D341Med (cell line): ENCODE results near the gene CDH2.

Source experiments
- DNase-seq: peaks from one replicate; pipeline ENCODE4 v3.0.0; 2012; ENCODE audit warnings: low spot score

The CDH2 gene

GRCh38 chr18:28168725-28169124 is 8.2 kb downstream of the CDH2 start:
- no peak for DNase-seq

- no peak for DNase-seq
These were observed 9.0 kb downstream of the CDH2 start for GRCh38 chr18:28167835-28168349.

GRCh38 chr18:28164771-28165483 is 12.0 kb downstream of the CDH2 start:
- DNase-seq = no peak

GRCh38 chr18:28163201-28163775 is 13.6 kb downstream of the CDH2 start:
- no peak for DNase-seq

GRCh38 chr18:28161608-28162599 is 15.0 kb downstream of the CDH2 start:
- no peak for DNase-seq

- DNase-seq = no peak
These were observed 17.9 kb downstream of the CDH2 start for GRCh38 chr18:28159055-28159454.

- no peak for DNase-seq
These were observed 18.8 kb downstream of the CDH2 start for GRCh38 chr18:28158083-28158581.

- no peak for DNase-seq
These were observed 23.4 kb downstream of the CDH2 start for GRCh38 chr18:28153485-28154065.

- no peak for DNase-seq
These were observed 24.2 kb downstream of the CDH2 start for GRCh38 chr18:28152754-28153153.

GRCh38 chr18:28152354-28152753 is 24.6 kb downstream of the CDH2 start:
- DNase-seq = no peak

GRCh38 chr18:28151434-28151833 is 25.5 kb downstream of the CDH2 start:
- DNase-seq = no peak

- no peak for DNase-seq
These were observed 26.0 kb downstream of the CDH2 start for GRCh38 chr18:28150925-28151324.

GRCh38 chr18:28149810-28150420 is 27.0 kb downstream of the CDH2 start:
- DNase-seq = no peak

GRCh38 chr18:28147674-28148171 is 29.2 kb downstream of the CDH2 start:
- no peak for DNase-seq

GRCh38 chr18:28143725-28144124 is 33.2 kb downstream of the CDH2 start:
- no peak for DNase-seq

- DNase-seq = no peak
These were observed 38.1 kb downstream of the CDH2 start for GRCh38 chr18:28138816-28139215.

GRCh38 chr18:28136071-28136470 is 40.9 kb downstream of the CDH2 start:
- no peak for DNase-seq

GRCh38 chr18:28134774-28135173 is 42.2 kb downstream of the CDH2 start:
- no peak for DNase-seq

- DNase-seq = no peak
These were observed 44.8 kb downstream of the CDH2 start for GRCh38 chr18:28132084-28132483.

- no peak for DNase-seq
These were observed 48.3 kb downstream of the CDH2 start for GRCh38 chr18:28128659-28128980.
